Bronchial epithelial cell (primary cell): Measurements from ENCODE around the gene CEP295NL. TPM values are rescaled to one million over a fixed set of nuclear protein-coding genes. Genes with fewer than 3 reads are reported as not detected.
A peak's percentile ranks its signal among the peaks of the same experiment; 100 is the strongest.

Experiments
- DNase-seq: peaks from one replicate; pipeline ENCODE4 v3.0.0-alpha.2; 2010; ENCODE audit warnings: low read depth
- FAIRE-seq: peaks from 2 replicates; lab custom pipeline; 2011; peaks lifted over from hg19 to GRCh38; lab: Jason Lieb, UNC
- H3K27me3 ChIP-seq: 2 replicates; pipeline ENCODE4 v1.5.1; 2011; ENCODE audit warnings: low read length; ENCODE audit not compliant: control insufficient read depth, insufficient read depth
- H3K36me3 ChIP-seq: 2 replicates; pipeline ENCODE4 v1.5.1; 2011; ENCODE audit warnings: low read length; ENCODE audit not compliant: control insufficient read depth, insufficient read depth
- H3K4me3 ChIP-seq: 2 replicates; pipeline ENCODE4 v1.5.1; 2011; ENCODE audit warnings: mild to moderate bottlenecking, low read depth, low read length, control low read depth
- CTCF ChIP-seq: IDR thresholded peaks from 2 replicates; pipeline ENCODE4 v1.5.1; 2011; ENCODE audit warnings: mild to moderate bottlenecking, moderate library complexity, low read length, control low read depth, inconsistent platforms; ENCODE audit not compliant: insufficient read depth, severe bottlenecking
- total RNA-seq: library from RNA; depleted of rRNA; stranded (reverse); fragments of >200 nt; gene quantifications from 2 replicates; pipeline ENCODE4 v1.2.1, GENCODE V29; 2014

CEP295NL gene
- total RNA-seq, 1 donor from 2014 or later = 0.26 TPM

GRCh38 chr17:78844301-78845005 is 58.5 kb downstream of the CEP295NL start:
- no peaks in the 10 kb centered on the region for H3K27me3 ChIP-seq
- DNase-seq (peak; percentile 29), FAIRE-seq (no peak)
- H3K4me3 ChIP-seq = no peak overlapping the region
- TF ChIP-seq CTCF = no peak
- H3K36me3 ChIP-seq = no peaks in the 10 kb centered on the region

- TF ChIP-seq CTCF = peak; percentile 88
- DNase-seq = peak; percentile 27
- no peak for FAIRE-seq
- Histone ChIP-seq H3K36me3 (no peaks in the 10 kb centered on the region), H3K4me3 (no peak overlapping the region), H3K27me3 (no peaks in the 10 kb centered on the region)
Measured at GRCh38 chr17:78842881-78843565, 60.0 kb downstream of the CEP295NL start.

- Histone ChIP-seq H3K27me3 (no peaks in the 10 kb centered on the region), H3K4me3 (peak within 1 kb of the TSS; percentile 87), H3K36me3 (peaks cover 12% of the 10 kb centered on the region)
- no peak for TF ChIP-seq CTCF
- DNase-seq = peak; percentile 95
- no peak for FAIRE-seq
Measured at GRCh38 chr17:78840780-78841611, 62.0 kb downstream of the CEP295NL start, which contains the start of gene USP36. Gene USP36, minus strand, starts transcription at chr17:78840814. Its CDS starts 4,451 bp downstream, at chr17:78836363.

Other genes starting within 250 kb of the CEP295NL start
- gene CYTH1, start 120.9 kb downstream of the CEP295NL start, total RNA-seq = 35.5 and 44.8 TPM in 2 replicates
- 18.8 and 21.6 TPM in 2 replicates for gene USP36, start 62.4 kb downstream of the CEP295NL start, total RNA-seq
- 2.1 and 2.2 TPM in 2 replicates for gene TIMP2, start 22.2 kb upstream of the CEP295NL start, total RNA-seq
- gene LGALS3BP, start 76.7 kb upstream of the CEP295NL start, total RNA-seq = 116 and 118 TPM in 2 replicates
- 60.0 and 114 TPM in 2 replicates for gene CANT1, start 106.6 kb upstream of the CEP295NL start, total RNA-seq
- 0.13 and 0.79 TPM in 2 replicates for gene C1QTNF1, start 121.0 kb upstream of the CEP295NL start, total RNA-seq
- gene ENGASE, start 171.6 kb upstream of the CEP295NL start, total RNA-seq = 8.1 and 10.5 TPM in 2 replicates